Esophagus muscularis mucosa (tissue), 4 donors: ENCODE results near the gene MAD1L1. TPM values are rescaled to one million over a fixed set of nuclear protein-coding genes. Genes with fewer than 3 reads are reported as not detected.

Experiments used
- DNase-seq: peaks from one replicate; pipeline ENCODE4 v3.0.0-alpha.2; 2017; ENCODE audit errors: extremely low spot score
- H3K27ac ChIP-seq, 4 donors: fragments of 200-600 bp; sonication (generic); replicated peaks in 1 of 4; 1 replicate in 3 of 4; 2 replicates in 1 of 4; pipeline ENCODE4 v1.5.1; 2016 to 2019; ENCODE audit warnings: mild to moderate bottlenecking in 1 of 4
- H3K27me3 ChIP-seq, 4 donors: fragments of 200-600 bp; sonication (generic); one replicate each; pipeline versions ENCODE4 v1.5.1 to v1.6.0; 2016 to 2019
- H3K36me3 ChIP-seq, 4 donors: fragments of 200-600 bp; sonication (generic); one replicate each; pipeline ENCODE4 v1.5.1; 2016 to 2019
- H3K4me1 ChIP-seq, 4 donors: fragments of 200-600 bp; sonication (generic); one replicate each; pipeline ENCODE4 v1.5.1; 2016 to 2019
- H3K4me3 ChIP-seq, 4 donors: fragments of 200-600 bp; sonication (generic); 1 replicate in 2 of 4; 2 replicates in 2 of 4; pipeline ENCODE4 v1.5.1; 2016 to 2019; ENCODE audit warnings: mild to moderate bottlenecking in 4 of 4, moderate library complexity in 1 of 4
- H3K9me3 ChIP-seq, 4 donors: fragments of 200-600 bp; sonication (generic); 1 replicate in 3 of 4; 2 replicates in 1 of 4; pipeline ENCODE4 v1.5.1; 2016 to 2019
- EP300 ChIP-seq: sonication (generic); formaldehyde crosslinking; IDR thresholded peaks from one replicate; pipeline ENCODE4 v1.6.1; 2017; ENCODE audit warnings: antibody characterized with exemption
- POLR2A ChIP-seq: fragments of 450-650 bp; IDR thresholded peaks from one replicate; pipeline ENCODE4 v1.6.1; 2017; ENCODE audit warnings: antibody characterized with exemption, moderate library complexity, mild to moderate bottlenecking, low read depth
- POLR2AphosphoS5 ChIP-seq, 2 donors: sonication (generic); formaldehyde crosslinking; IDR thresholded peaks; one replicate each; pipeline ENCODE4 v1.6.1; 2017; ENCODE audit warnings: antibody characterized with exemption in 2 of 2
- WGBS: methylation state at CpG from one replicate; pipeline ENCODE4 v1.1.5; 2018; 5-methylcytosine and 5-hydroxymethylcytosine counted together
- intact Hi-C: fragments of 100-400 bp; cut with DNase I; formaldehyde crosslinking; loops from one replicate; pipeline ENCODE4 v1.15.1; 2023
- total RNA-seq, 4 donors: library from RNA; depleted of rRNA; stranded (reverse); fragments of >200 nt; gene quantifications; one replicate each; pipeline versions ENCODE4 v1.1.0 to v1.2.1, GENCODE V29; 2016
- TF ChIP-seq, protein P1 (sequence below), 3 experiments: fragments of 200-600 bp in 2 of 3; fragments of 450-650 bp in 1 of 3; sonication (generic) in 2 of 3; IDR thresholded peaks; one replicate each; pipeline ENCODE4 v1.5.1; 2017 to 2019; ENCODE audit warnings: antibody characterized with exemption in 3 of 3, mild to moderate bottlenecking in 2 of 3, moderate library complexity in 1 of 3

The MAD1L1 gene
- total RNA-seq, 4 donors from 2014 or later = 22.2 to 33.1 (median 29.5) TPM

- no peaks in the 10 kb centered on the region for H3K9me3 ChIP-seq
- 96% methylated on average over 31 of the region's 31 CpGs for WGBS
- no peak overlapping the region for H3K27ac ChIP-seq
- peaks cover 0 to 8% (median 7%) of the 10 kb centered on the region in 4 donors for H3K4me1 ChIP-seq
- TF ChIP-seq POLR2AphosphoS5 (IDR thresholded peaks at IDR 0.05) (no peak), POLR2A (no peak), EP300 (no peak)
- TF ChIP-seq, protein P1, sequence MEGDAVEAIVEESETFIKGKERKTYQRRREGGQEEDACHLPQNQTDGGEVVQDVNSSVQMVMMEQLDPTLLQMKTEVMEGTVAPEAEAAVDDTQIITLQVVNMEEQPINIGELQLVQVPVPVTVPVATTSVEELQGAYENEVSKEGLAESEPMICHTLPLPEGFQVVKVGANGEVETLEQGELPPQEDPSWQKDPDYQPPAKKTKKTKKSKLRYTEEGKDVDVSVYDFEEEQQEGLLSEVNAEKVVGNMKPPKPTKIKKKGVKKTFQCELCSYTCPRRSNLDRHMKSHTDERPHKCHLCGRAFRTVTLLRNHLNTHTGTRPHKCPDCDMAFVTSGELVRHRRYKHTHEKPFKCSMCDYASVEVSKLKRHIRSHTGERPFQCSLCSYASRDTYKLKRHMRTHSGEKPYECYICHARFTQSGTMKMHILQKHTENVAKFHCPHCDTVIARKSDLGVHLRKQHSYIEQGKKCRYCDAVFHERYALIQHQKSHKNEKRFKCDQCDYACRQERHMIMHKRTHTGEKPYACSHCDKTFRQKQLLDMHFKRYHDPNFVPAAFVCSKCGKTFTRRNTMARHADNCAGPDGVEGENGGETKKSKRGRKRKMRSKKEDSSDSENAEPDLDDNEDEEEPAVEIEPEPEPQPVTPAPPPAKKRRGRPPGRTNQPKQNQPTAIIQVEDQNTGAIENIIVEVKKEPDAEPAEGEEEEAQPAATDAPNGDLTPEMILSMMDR (IDR thresholded peaks at IDR 0.05) = no peak
- DNase-seq = no peak
- H3K27me3 ChIP-seq = no peaks in the 10 kb centered on the region
- intact Hi-C loops = no loop called here
- H3K36me3 ChIP-seq = peaks cover 0 to 11% (median 3%) of the 10 kb centered on the region in 4 donors
- no peak overlapping the region for H3K4me3 ChIP-seq
Measured at GRCh38 chr7:1986366-1987083, 246.2 kb downstream of the MAD1L1 start.

DNA sequence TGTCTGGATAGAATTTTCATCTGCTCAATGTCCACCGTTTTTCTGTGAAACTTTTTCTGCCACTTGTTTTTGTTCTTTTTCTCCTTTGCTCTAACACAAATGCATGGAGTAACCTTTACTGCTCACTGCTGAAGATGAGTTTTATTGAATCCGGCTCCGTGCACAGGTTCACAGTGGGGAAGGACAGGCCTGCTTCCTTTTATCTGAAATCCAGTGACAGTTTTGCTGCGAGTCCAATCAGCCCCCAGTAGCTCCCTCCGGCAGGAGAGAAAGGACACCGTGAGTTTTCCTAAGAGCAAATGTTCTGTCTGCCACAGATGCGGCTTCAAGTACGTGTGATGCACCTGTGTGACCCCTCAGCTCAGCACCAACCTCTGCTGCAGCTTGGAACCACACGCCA lies 246.8 kb downstream of the MAD1L1 start:
- Histone ChIP-seq H3K4me1 (peaks cover 0 to 8% (median 7%) of the 10 kb centered on the region in 4 donors), H3K9me3 (no peaks in the 10 kb centered on the region), H3K36me3 (peaks cover 0 to 11% (median 3%) of the 10 kb centered on the region in 4 donors), H3K27ac (no peak overlapping the region), H3K4me3 (no peak overlapping the region), H3K27me3 (no peaks in the 10 kb centered on the region)
- 92% methylated on average over 8 of the region's 9 CpGs for WGBS
- no peak for DNase-seq
- no peak for TF ChIP-seq POLR2AphosphoS5 (IDR thresholded peaks at IDR 0.05)
- TF ChIP-seq, protein P1 (IDR thresholded peaks at IDR 0.05) = no peak
- no peak for TF ChIP-seq POLR2A
- intact Hi-C loops = no loop called here

- 94% methylated on average over 13 of the region's 13 CpGs for WGBS
Measured at GRCh38 chr7:1985042-1985441, 247.7 kb downstream of the MAD1L1 start.

DNA sequence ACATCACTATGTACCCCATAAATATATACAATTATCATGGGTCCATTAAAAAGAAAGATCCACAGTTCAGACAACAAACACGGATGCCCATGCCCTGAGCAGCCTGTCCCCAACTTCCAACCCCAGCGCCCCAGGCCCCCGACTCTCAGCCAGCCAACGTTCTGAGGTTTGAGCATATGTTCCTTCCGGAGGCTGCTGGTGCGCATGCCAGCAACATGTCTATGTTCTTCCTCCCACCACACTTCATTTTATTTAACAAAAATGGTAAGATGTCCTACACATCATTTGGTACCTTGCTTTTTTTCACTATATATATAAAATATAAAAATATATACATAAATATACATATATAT lies 250.9 kb downstream of the MAD1L1 start:
- H3K9me3 ChIP-seq = no peaks in the 10 kb centered on the region
- H3K27me3 ChIP-seq = no peaks in the 10 kb centered on the region
- H3K27ac ChIP-seq = no peak overlapping the region
- peaks cover 0 to 48% (median 17%) of the 10 kb centered on the region in 4 donors for H3K36me3 ChIP-seq
- intact Hi-C loops = no loop called here
- TF ChIP-seq EP300 (no peak), POLR2AphosphoS5 (IDR thresholded peaks at IDR 0.05) (no peak), POLR2A (no peak)
- TF ChIP-seq, protein P1 (IDR thresholded peaks at IDR 0.05) = no peak
- H3K4me1 ChIP-seq = no peaks in the 10 kb centered on the region
- no peak overlapping the region for H3K4me3 ChIP-seq
- WGBS = 95% methylated on average over 6 of the region's 6 CpGs
- no peak for DNase-seq

More at GRCh38 chr7:1985042-1985441, 247.7 kb downstream of the MAD1L1 start:
- H3K27ac ChIP-seq = no peak overlapping the region
- H3K4me3 ChIP-seq = no peak overlapping the region
- H3K4me1 ChIP-seq = peaks cover 0 to 3% (median 2%) of the 10 kb centered on the region in 4 donors
- DNase-seq = no peak
- intact Hi-C loops = no loop called here
- no peaks in the 10 kb centered on the region for H3K27me3 ChIP-seq
- TF ChIP-seq POLR2A (no peak), EP300 (no peak), POLR2AphosphoS5 (IDR thresholded peaks at IDR 0.05) (no peak)
- TF ChIP-seq, protein P1 (IDR thresholded peaks at IDR 0.05) = no peak
- H3K9me3 ChIP-seq = no peaks in the 10 kb centered on the region
- peaks cover 0 to 18% (median 5%) of the 10 kb centered on the region in 4 donors for H3K36me3 ChIP-seq
